Neural cell (in vitro differentiated cells): Measurements from ENCODE around the gene LCN10. TPM values are rescaled to one million over a fixed set of nuclear protein-coding genes. Genes with fewer than 3 reads are reported as not detected.

ENCODE experiments used
- H2AFZ ChIP-seq: fragments of 200-600, 300-800 bp; sonication (generic), shearing (Covaris generic); 2 replicates; pipeline ENCODE4 v1.6.0; 2014; ENCODE audit warnings: low read depth, mild to moderate bottlenecking, antibody characterized with exemption, low read length, moderate library complexity
- H3F3A ChIP-seq: fragments of 200-600 bp; shearing (Covaris generic); 2 replicates; pipeline ENCODE4 v1.6.1; 2016; ENCODE audit warnings: mild to moderate bottlenecking, moderate library complexity, mixed read lengths, antibody characterized with exemption, low read length; ENCODE audit not compliant: insufficient read depth, poor library complexity, severe bottlenecking
- H3K27ac ChIP-seq: fragments of 200-600, 300-800 bp; sonication (generic), shearing (Covaris generic); 2 replicates; pipeline ENCODE4 v1.5.1; 2014; ENCODE audit warnings: mild to moderate bottlenecking, low read length, moderate library complexity
- H3K27me3 ChIP-seq: fragments of 300-800, 200-600 bp; sonication (generic), shearing (Covaris generic); 2 replicates; pipeline ENCODE4 v1.6.0; 2014; ENCODE audit warnings: mild to moderate bottlenecking, low read depth, low read length, moderate library complexity; ENCODE audit not compliant: insufficient read depth
- H3K36me3 ChIP-seq: fragments of 300-800, 200-600 bp; sonication (generic), shearing (Covaris generic); 2 replicates; pipeline ENCODE4 v1.5.1; 2014; ENCODE audit warnings: mild to moderate bottlenecking, antibody characterized with exemption, low read length, moderate library complexity; ENCODE audit not compliant: insufficient read depth
- H3K4me2 ChIP-seq: fragments of 300-800, 200-600 bp; sonication (generic), shearing (Covaris generic); 2 replicates; pipeline ENCODE4 v1.6.0; 2014; ENCODE audit warnings: mild to moderate bottlenecking, low read length
- H3K4me3 ChIP-seq: fragments of 300-800, 200-600 bp; sonication (generic), shearing (Covaris generic); 2 replicates; pipeline ENCODE4 v1.5.1; 2014; ENCODE audit warnings: mild to moderate bottlenecking, low read length, moderate library complexity
- H3K79me2 ChIP-seq: fragments of 200-600 bp; shearing (Covaris generic); replicated peaks from 2 replicates; pipeline ENCODE4 v1.6.0; 2014; ENCODE audit warnings: mild to moderate bottlenecking, low read length, moderate library complexity; ENCODE audit not compliant: insufficient read depth
- H3K9ac ChIP-seq: fragments of 300-800, 200-600 bp; sonication (generic), shearing (Covaris generic); 2 replicates; pipeline ENCODE4 v1.6.1; 2016; ENCODE audit warnings: mild to moderate bottlenecking, low read length, mixed read lengths
- H3K9me2 ChIP-seq: fragments of 200-600 bp; shearing (Covaris generic); 2 replicates; pipeline ENCODE4 v1.6.1; 2016; ENCODE audit warnings: mild to moderate bottlenecking, low read length, mixed read lengths; ENCODE audit not compliant: insufficient read depth
- H3K9me3 ChIP-seq: fragments of 200-600, 300-800 bp; sonication (generic), shearing (Covaris generic); 2 replicates; pipeline ENCODE4 v1.6.1; 2016; ENCODE audit warnings: mild to moderate bottlenecking, mixed run types, low read length, moderate library complexity, mixed read lengths
- H4K20me1 ChIP-seq: fragments of 200-600 bp; shearing (Covaris generic); 2 replicates; pipeline ENCODE4 v1.6.1; 2016; ENCODE audit warnings: mild to moderate bottlenecking, mixed run types; ENCODE audit not compliant: insufficient read depth
- CTCF ChIP-seq: fragments of 450-650 bp; IDR thresholded peaks from 2 replicates; pipeline ENCODE4 v1.5.1; 2014; ENCODE audit warnings: antibody characterized with exemption, mild to moderate bottlenecking, moderate library complexity; ENCODE audit not compliant: poor library complexity, severe bottlenecking
- EP300 ChIP-seq: fragments of 450-650 bp; conservative IDR thresholded peaks from 2 replicates; pipeline ENCODE4 v1.6.1; 2014; ENCODE audit warnings: antibody characterized with exemption, mild to moderate bottlenecking, moderate library complexity; ENCODE audit not compliant: poor library complexity, severe bottlenecking
- EZH2 ChIP-seq: fragments of 200-600, 300-800 bp; shearing (Covaris generic), sonication (generic); IDR thresholded peaks from 2 replicates; pipeline ENCODE4 v1.6.1; 2014; ENCODE audit warnings: antibody characterized with exemption, low read length, borderline replicate concordance, mild to moderate bottlenecking; ENCODE audit not compliant: insufficient read depth, poor library complexity, severe bottlenecking
- MXI1 ChIP-seq: fragments of 450-650 bp; conservative IDR thresholded peaks from 2 replicates; pipeline ENCODE4 v1.6.1; 2014; ENCODE audit warnings: antibody characterized with exemption, mild to moderate bottlenecking; ENCODE audit not compliant: poor library complexity, severe bottlenecking
- POLR2AphosphoS5 ChIP-seq: IDR thresholded peaks from 2 replicates; pipeline ENCODE4 v1.6.1; 2012
- RAD21 ChIP-seq: fragments of 450-650 bp; conservative IDR thresholded peaks from 2 replicates; pipeline ENCODE4 v1.6.1; 2014; ENCODE audit warnings: antibody characterized with exemption, mild to moderate bottlenecking, moderate library complexity
- REST ChIP-seq: IDR thresholded peaks from 2 replicates; pipeline ENCODE4 v1.6.1; 2012; ENCODE audit warnings: borderline replicate concordance
- SMC3 ChIP-seq: fragments of 450-650 bp; conservative IDR thresholded peaks from 2 replicates; pipeline ENCODE4 v1.6.1; 2014; ENCODE audit warnings: antibody characterized with exemption, mild to moderate bottlenecking, moderate library complexity; ENCODE audit not compliant: poor library complexity
- TAF1 ChIP-seq: IDR thresholded peaks from 2 replicates; pipeline ENCODE4 v1.6.1; 2012; ENCODE audit warnings: low read depth
- polyA plus RNA-seq: library from polyadenylated mRNA; depleted of rRNA; stranded (reverse); fragments of >200 nt; gene quantifications from 2 replicates; pipeline ENCODE4 v1.2.3, GENCODE V29; 2014

LCN10 gene
- polyA plus RNA-seq, 1 donor from 2014 or later = not detected

GRCh38 chr9:136773386-136774044 lies 30.8 kb upstream of the LCN10 start:
- no peaks in the 10 kb centered on the region for H3K79me2 ChIP-seq
- H3F3A ChIP-seq = no peaks in the 10 kb centered on the region
- no peak overlapping the region for H3K9ac ChIP-seq
- no peaks in the 10 kb centered on the region for H3K27me3 ChIP-seq
- no peak overlapping the region for H3K4me2 ChIP-seq
- H3K4me3 ChIP-seq = no peak overlapping the region
- no peak overlapping the region for H2AFZ ChIP-seq
- no peaks in the 10 kb centered on the region for H3K9me2 ChIP-seq
- H3K9me3 ChIP-seq = no peaks in the 10 kb centered on the region
- H3K36me3 ChIP-seq = no peaks in the 10 kb centered on the region
- TF ChIP-seq CTCF (no peak), RAD21 (no peak), EZH2 (no peak), EP300 (no peak), TAF1 (no peak), SMC3 (no peak), REST (no peak), POLR2AphosphoS5 (no peak), MXI1 (no peak)
- no peaks in the 10 kb centered on the region for H4K20me1 ChIP-seq
- H3K27ac ChIP-seq = no peak overlapping the region

GRCh38 chr9:136771907-136772415 lies 29.2 kb upstream of the LCN10 start:
- no peak for TF ChIP-seq RAD21
- no peak for TF ChIP-seq EP300
- TF ChIP-seq EZH2 = no peak
- no peak for TF ChIP-seq MXI1
- TF ChIP-seq POLR2AphosphoS5 = no peak
- TF ChIP-seq TAF1 = no peak
- TF ChIP-seq SMC3 = no peak
- TF ChIP-seq CTCF = no peak
- no peak for TF ChIP-seq REST
- Histone ChIP-seq H3K36me3 (no peaks in the 10 kb centered on the region), H3K9me3 (no peaks in the 10 kb centered on the region), H3K4me3 (no peak overlapping the region), H3K27ac (no peak overlapping the region), H3K9me2 (no peaks in the 10 kb centered on the region), H2AFZ (no peak overlapping the region), H3K4me2 (no peak overlapping the region), H3K27me3 (no peaks in the 10 kb centered on the region), H3K9ac (no peak overlapping the region), H3F3A (no peaks in the 10 kb centered on the region), H3K79me2 (no peaks in the 10 kb centered on the region), H4K20me1 (no peaks in the 10 kb centered on the region)
